ENCODE data around the gene BHLHA9.
A peak's percentile ranks its signal among the peaks of the same experiment; 100 is the strongest.
"Not testable (repeated sequence)": the region's sequence is repeated elsewhere in the genome, so short reads cannot be mapped to it uniquely, and the experiment has no call there.

BHLHA9 gene

GRCh38 chr17:1270210-1271029 is at the start of gene BHLHA9:
Gene BHLHA9 (plus strand): TSS chr17:1270444. CDS start chr17:1270564, 120 bp downstream.
- no peak for DNase-seq

- DNase-seq = no peak
Measured at GRCh38 chr17:1221209-1221608, 49.0 kb upstream of the BHLHA9 start.

- DNase-seq = no peak
Measured at GRCh38 chr17:1222321-1222720, 47.9 kb upstream of the BHLHA9 start.

GRCh38 chr17:1223662-1224061 is 46.6 kb upstream of the BHLHA9 start:
- no peak for DNase-seq

- DNase-seq = no peak
Measured at GRCh38 chr17:1224330-1224729, 45.9 kb upstream of the BHLHA9 start.

GRCh38 chr17:1226308-1226707 is 43.9 kb upstream of the BHLHA9 start:
- DNase-seq = no peak

GRCh38 chr17:1227365-1227764 is 42.9 kb upstream of the BHLHA9 start:
- DNase-seq = no peak

- DNase-seq = no peak
Measured at GRCh38 chr17:1227917-1228780, 42.1 kb upstream of the BHLHA9 start.

- DNase-seq = no peak
Measured at GRCh38 chr17:1228781-1229348, 41.4 kb upstream of the BHLHA9 start.

- no peak for DNase-seq
Measured at GRCh38 chr17:1229349-1229899, 40.8 kb upstream of the BHLHA9 start.

- no peak for DNase-seq
Measured at GRCh38 chr17:1229900-1230501, 40.2 kb upstream of the BHLHA9 start.

- DNase-seq = no peak
Measured at GRCh38 chr17:1231456-1231855, 38.8 kb upstream of the BHLHA9 start.

- no peak for DNase-seq
Measured at GRCh38 chr17:1232331-1232730, 37.9 kb upstream of the BHLHA9 start.

- DNase-seq = no peak
Measured at GRCh38 chr17:1232786-1233185, 37.5 kb upstream of the BHLHA9 start.

GRCh38 chr17:1234455-1234854 is 35.8 kb upstream of the BHLHA9 start:
- DNase-seq = no peak

GRCh38 chr17:1237471-1237870 is 32.8 kb upstream of the BHLHA9 start:
- DNase-seq = no peak

GRCh38 chr17:1239210-1239609 is 31.0 kb upstream of the BHLHA9 start:
- DNase-seq = no peak

- not testable (repeated sequence) for DNase-seq
Measured at GRCh38 chr17:1240426-1240825, 29.8 kb upstream of the BHLHA9 start.

GRCh38 chr17:1241929-1242328 is 28.3 kb upstream of the BHLHA9 start:
- DNase-seq = peak; percentile 78

- no peak for DNase-seq
Measured at GRCh38 chr17:1244606-1245012, 25.6 kb upstream of the BHLHA9 start.

GRCh38 chr17:1251866-1252608 is 18.2 kb upstream of the BHLHA9 start:
- peak; percentile 52 for DNase-seq

- no peak for DNase-seq
Measured at GRCh38 chr17:1255041-1255440, 15.2 kb upstream of the BHLHA9 start.

Measured in NCI-H2171 (cell line).